ENCODE measurements around the gene SPAG9.
A peak's percentile ranks its signal among the peaks of the same experiment; 100 is the strongest.

Gene SPAG9, protein sequence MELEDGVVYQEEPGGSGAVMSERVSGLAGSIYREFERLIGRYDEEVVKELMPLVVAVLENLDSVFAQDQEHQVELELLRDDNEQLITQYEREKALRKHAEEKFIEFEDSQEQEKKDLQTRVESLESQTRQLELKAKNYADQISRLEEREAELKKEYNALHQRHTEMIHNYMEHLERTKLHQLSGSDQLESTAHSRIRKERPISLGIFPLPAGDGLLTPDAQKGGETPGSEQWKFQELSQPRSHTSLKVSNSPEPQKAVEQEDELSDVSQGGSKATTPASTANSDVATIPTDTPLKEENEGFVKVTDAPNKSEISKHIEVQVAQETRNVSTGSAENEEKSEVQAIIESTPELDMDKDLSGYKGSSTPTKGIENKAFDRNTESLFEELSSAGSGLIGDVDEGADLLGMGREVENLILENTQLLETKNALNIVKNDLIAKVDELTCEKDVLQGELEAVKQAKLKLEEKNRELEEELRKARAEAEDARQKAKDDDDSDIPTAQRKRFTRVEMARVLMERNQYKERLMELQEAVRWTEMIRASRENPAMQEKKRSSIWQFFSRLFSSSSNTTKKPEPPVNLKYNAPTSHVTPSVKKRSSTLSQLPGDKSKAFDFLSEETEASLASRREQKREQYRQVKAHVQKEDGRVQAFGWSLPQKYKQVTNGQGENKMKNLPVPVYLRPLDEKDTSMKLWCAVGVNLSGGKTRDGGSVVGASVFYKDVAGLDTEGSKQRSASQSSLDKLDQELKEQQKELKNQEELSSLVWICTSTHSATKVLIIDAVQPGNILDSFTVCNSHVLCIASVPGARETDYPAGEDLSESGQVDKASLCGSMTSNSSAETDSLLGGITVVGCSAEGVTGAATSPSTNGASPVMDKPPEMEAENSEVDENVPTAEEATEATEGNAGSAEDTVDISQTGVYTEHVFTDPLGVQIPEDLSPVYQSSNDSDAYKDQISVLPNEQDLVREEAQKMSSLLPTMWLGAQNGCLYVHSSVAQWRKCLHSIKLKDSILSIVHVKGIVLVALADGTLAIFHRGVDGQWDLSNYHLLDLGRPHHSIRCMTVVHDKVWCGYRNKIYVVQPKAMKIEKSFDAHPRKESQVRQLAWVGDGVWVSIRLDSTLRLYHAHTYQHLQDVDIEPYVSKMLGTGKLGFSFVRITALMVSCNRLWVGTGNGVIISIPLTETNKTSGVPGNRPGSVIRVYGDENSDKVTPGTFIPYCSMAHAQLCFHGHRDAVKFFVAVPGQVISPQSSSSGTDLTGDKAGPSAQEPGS (N-terminal part only)

GRCh38 chr17:51120739-51121619 lies at the start of gene SPAG9:
SPAG9 (minus strand) TSS chr17:51120868; CDS start chr17:51120656, 212 bp downstream.
- DNase-seq (ENCODE audit: low spot score) (peak; percentile 97), ATAC-seq (ENCODE audit: low read depth) (peak; percentile 76)
- Histone ChIP-seq H3K27me3 (ENCODE audit: insufficient read depth, poor library complexity, severe bottlenecking) (no peaks in the 10 kb centered on the region), H3K4me3 (ENCODE audit: severe bottlenecking) (peak within 1 kb of the TSS; percentile 75), H3K4me1 (ENCODE audit: insufficient read depth, poor library complexity, severe bottlenecking) (peaks cover 17% of the 10 kb centered on the region), H3K27ac (ENCODE audit: poor library complexity, severe bottlenecking) (peak within 1 kb of the TSS; percentile 95), H3K36me3 (ENCODE audit: low read depth) (0 out of 2 replicates have a peak, but pooled peaks cover 4% of the 10 kb centered on the region), H3K9me3 (ENCODE audit: severe bottlenecking) (no peaks in the 10 kb centered on the region)
- TF ChIP-seq, protein P1, sequence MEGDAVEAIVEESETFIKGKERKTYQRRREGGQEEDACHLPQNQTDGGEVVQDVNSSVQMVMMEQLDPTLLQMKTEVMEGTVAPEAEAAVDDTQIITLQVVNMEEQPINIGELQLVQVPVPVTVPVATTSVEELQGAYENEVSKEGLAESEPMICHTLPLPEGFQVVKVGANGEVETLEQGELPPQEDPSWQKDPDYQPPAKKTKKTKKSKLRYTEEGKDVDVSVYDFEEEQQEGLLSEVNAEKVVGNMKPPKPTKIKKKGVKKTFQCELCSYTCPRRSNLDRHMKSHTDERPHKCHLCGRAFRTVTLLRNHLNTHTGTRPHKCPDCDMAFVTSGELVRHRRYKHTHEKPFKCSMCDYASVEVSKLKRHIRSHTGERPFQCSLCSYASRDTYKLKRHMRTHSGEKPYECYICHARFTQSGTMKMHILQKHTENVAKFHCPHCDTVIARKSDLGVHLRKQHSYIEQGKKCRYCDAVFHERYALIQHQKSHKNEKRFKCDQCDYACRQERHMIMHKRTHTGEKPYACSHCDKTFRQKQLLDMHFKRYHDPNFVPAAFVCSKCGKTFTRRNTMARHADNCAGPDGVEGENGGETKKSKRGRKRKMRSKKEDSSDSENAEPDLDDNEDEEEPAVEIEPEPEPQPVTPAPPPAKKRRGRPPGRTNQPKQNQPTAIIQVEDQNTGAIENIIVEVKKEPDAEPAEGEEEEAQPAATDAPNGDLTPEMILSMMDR (IDR thresholded peaks at IDR 0.05; ENCODE audit: poor library complexity, severe bottlenecking) = no peak

- Histone ChIP-seq H3K27me3 (ENCODE audit: insufficient read depth, poor library complexity, severe bottlenecking) (no peaks in the 10 kb centered on the region), H3K4me3 (ENCODE audit: severe bottlenecking) (no peak overlapping the region), H3K27ac (ENCODE audit: poor library complexity, severe bottlenecking) (no peak overlapping the region), H3K9me3 (ENCODE audit: severe bottlenecking) (no peaks in the 10 kb centered on the region), H3K4me1 (ENCODE audit: insufficient read depth, poor library complexity, severe bottlenecking) (no peaks in the 10 kb centered on the region), H3K36me3 (ENCODE audit: low read depth) (peaks cover 74% of the 10 kb centered on the region)
- TF ChIP-seq, protein P1 (IDR thresholded peaks at IDR 0.05; ENCODE audit: poor library complexity, severe bottlenecking) = no peak
- no peak for ATAC-seq (ENCODE audit: low read depth)
- no peak for DNase-seq (ENCODE audit: low spot score)
Measured at GRCh38 chr17:51169340-51169739, 48.7 kb upstream of the SPAG9 start.

DNA sequence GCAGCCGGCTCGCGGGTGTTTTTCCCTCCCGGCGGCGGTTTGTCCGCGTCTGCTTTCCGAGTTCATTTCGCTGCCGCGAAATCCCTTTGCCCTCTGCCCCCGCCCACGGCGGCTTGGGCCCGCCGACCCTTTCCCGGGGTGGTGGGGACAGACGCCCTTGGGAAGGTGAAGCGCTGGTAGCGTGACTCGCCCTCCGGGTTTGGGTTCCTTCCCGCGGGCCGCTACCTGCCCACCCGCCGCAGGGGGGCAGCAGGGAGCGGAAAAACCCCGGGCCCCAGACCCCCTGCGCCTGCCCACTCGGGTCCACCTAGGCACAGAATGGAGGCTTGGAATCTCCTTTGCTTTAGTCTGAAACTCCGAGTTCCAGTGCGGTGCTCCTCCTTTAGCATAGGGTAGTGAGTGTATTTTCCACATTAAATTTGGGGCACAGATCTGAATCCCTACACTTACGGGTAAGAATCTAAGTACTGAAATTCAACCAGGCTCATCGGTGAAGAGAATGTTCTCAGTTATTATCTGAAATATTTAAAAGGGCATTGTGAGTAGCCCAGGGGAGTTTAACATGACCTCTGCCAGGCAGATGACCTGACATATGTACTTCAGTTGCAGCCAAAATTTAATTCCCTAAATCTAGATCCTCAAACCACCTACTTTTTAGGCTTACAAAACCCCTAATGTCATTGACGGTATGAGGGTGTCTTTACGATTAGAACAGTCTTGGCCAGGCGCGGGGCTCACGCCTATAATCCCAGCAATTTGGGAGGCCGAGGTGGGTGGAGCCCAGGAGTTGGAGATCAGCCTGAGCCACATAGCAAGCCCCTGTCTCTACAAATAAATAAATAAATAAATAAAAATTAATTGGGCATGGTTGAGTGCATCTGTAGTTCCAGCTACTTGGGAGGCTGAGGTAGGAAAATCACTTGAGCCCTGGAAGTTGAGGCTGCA lies 46.6 kb upstream of the SPAG9 start:
- TF ChIP-seq, protein P1 (IDR thresholded peaks at IDR 0.05; ENCODE audit: poor library complexity, severe bottlenecking) = peak; percentile 91
- ATAC-seq (ENCODE audit: low read depth) = peak; percentile 40; the same call in 2 of the 3 replicates
- Histone ChIP-seq H3K4me1 (ENCODE audit: insufficient read depth, poor library complexity, severe bottlenecking) (no peaks in the 10 kb centered on the region), H3K27ac (ENCODE audit: poor library complexity, severe bottlenecking) (peak overlapping the region; percentile 77), H3K36me3 (ENCODE audit: low read depth) (peaks cover 63% of the 10 kb centered on the region), H3K27me3 (ENCODE audit: insufficient read depth, poor library complexity, severe bottlenecking) (no peaks in the 10 kb centered on the region), H3K9me3 (ENCODE audit: severe bottlenecking) (no peaks in the 10 kb centered on the region), H3K4me3 (ENCODE audit: severe bottlenecking) (peak overlapping the region; percentile 84)
- no peak for DNase-seq (ENCODE audit: low spot score)
